Measurements from ENCODE around the gene GJD4. TPM values are rescaled to one million over a fixed set of nuclear protein-coding genes. Genes with fewer than 3 reads are reported as not detected.

Gene GJD4
- total RNA-seq, 1 donor from 2014 or later, result not detected

- DNase-seq (ENCODE audit: low spot score), result no peak
- Mint-ChIP-seq H3K4me3 (no peak overlapping the region), H3K36me3 (ENCODE audit: low read depth) (peaks cover 15% of the 10 kb centered on the region), H3K9me3 (no peaks in the 10 kb centered on the region), H3K27ac (no peak overlapping the region), H3K4me1 (ENCODE audit: low read depth) (no peaks in the 10 kb centered on the region), H3K27me3 (ENCODE audit: insufficient read depth) (no peaks in the 10 kb centered on the region)
- intact Hi-C loops (cut with micrococcal nuclease), result loop anchor here (10.0 kb wide), 1 partner anchor 575 kb away; no protein-coding TSS in a partner anchor
Observed at GRCh38 chr10:35569836-35570235, 35.3 kb upstream of the GJD4 start.

DNA sequence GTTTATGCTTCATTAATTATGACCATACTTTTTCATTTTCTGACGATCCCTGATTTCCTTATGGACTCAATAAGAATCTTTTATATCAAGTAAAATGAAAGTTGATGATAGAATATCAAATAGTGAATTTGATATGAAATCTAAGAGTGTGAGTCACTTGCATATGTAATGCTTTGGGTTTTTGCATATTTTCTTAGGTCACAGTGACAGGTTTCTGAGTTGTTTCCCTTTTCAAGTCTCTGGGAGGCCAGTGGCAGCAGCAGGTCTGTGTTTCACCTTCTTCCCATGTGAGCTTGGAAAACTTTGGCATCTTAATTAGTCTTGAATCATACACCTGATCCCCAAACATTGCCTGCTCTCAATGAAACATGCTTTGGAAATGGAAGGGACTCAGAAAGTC lies 34.7 kb upstream of the GJD4 start:
- Mint-ChIP-seq H3K27ac (no peak overlapping the region), H3K27me3 (ENCODE audit: insufficient read depth) (no peaks in the 10 kb centered on the region), H3K4me1 (ENCODE audit: low read depth) (no peaks in the 10 kb centered on the region), H3K9me3 (no peaks in the 10 kb centered on the region), H3K4me3 (no peak overlapping the region), H3K36me3 (ENCODE audit: low read depth) (peaks cover 16% of the 10 kb centered on the region)
- DNase-seq (ENCODE audit: low spot score), result no peak
- intact Hi-C loops (cut with micrococcal nuclease), result no loop called here

DNA sequence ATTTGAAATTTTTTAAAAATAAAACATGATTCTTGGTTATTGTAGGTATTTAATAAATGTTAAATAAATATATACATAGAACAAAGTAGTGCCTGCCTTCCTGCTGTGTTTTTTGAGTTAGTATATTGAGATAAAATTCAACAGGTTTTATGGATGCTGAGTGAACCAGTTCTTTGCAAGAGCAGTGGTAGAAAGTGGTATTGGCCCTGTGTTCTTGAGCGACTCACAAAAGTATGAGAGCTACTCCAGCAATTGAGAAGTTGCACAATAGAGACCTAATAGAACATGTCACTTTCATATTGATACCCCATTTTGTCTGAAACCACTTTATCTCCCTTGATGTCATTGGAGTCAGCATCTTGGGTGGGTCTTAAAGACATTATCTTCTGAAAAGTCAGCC lies 32.6 kb upstream of the GJD4 start:
- no peaks in the 10 kb centered on the region for H3K9me3 Mint-ChIP-seq
- H3K27me3 Mint-ChIP-seq (ENCODE audit: insufficient read depth), result no peaks in the 10 kb centered on the region
- H3K27ac Mint-ChIP-seq, result no peak overlapping the region
- intact Hi-C loops (cut with micrococcal nuclease), result no loop called here
- H3K4me3 Mint-ChIP-seq, result no peak overlapping the region
- DNase-seq (ENCODE audit: low spot score), result no peak
- H3K36me3 Mint-ChIP-seq (ENCODE audit: low read depth), result peaks cover 13% of the 10 kb centered on the region
- H3K4me1 Mint-ChIP-seq (ENCODE audit: low read depth), result no peaks in the 10 kb centered on the region

GRCh38 chr10:35573796-35574195 lies 31.3 kb upstream of the GJD4 start:
- intact Hi-C loops (cut with micrococcal nuclease), result no loop called here
- no peaks in the 10 kb centered on the region for H3K9me3 Mint-ChIP-seq
- no peaks in the 10 kb centered on the region for H3K27me3 Mint-ChIP-seq (ENCODE audit: insufficient read depth)
- H3K36me3 Mint-ChIP-seq (ENCODE audit: low read depth), result peaks cover 15% of the 10 kb centered on the region
- no peak overlapping the region for H3K4me3 Mint-ChIP-seq
- H3K4me1 Mint-ChIP-seq (ENCODE audit: low read depth), result no peaks in the 10 kb centered on the region
- no peak for DNase-seq (ENCODE audit: low spot score)
- H3K27ac Mint-ChIP-seq, result no peak overlapping the region

- DNase-seq (ENCODE audit: low spot score), result no peak
- H3K4me1 Mint-ChIP-seq (ENCODE audit: low read depth), result no peaks in the 10 kb centered on the region
- intact Hi-C loops (cut with micrococcal nuclease), result no loop called here
- no peak overlapping the region for H3K4me3 Mint-ChIP-seq
- no peaks in the 10 kb centered on the region for H3K9me3 Mint-ChIP-seq
- H3K27ac Mint-ChIP-seq, result no peak overlapping the region
- no peaks in the 10 kb centered on the region for H3K27me3 Mint-ChIP-seq (ENCODE audit: insufficient read depth)
- H3K36me3 Mint-ChIP-seq (ENCODE audit: low read depth), result peaks cover 10% of the 10 kb centered on the region
Observed at GRCh38 chr10:35574924-35575352, 30.2 kb upstream of the GJD4 start.

DNA sequence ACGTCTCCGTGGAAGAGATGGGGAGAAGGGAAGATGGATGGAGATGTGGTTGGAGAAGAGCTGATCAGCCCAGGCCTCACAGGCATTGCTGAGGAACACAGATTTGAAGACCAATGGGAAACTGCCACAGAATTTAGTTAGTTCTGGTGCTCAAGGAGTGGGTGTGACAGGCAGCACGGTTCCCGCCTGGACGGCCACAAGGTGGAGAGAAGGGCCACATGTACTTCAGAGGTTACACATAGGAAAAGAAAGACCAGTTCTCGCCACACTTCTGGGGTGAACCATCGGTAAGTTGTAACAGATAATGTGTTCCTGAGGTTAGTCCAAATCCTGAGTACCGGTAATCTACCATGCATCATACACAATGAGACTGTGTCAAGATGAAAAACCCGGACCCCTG lies 29.5 kb upstream of the GJD4 start:
- Mint-ChIP-seq H3K4me1 (ENCODE audit: low read depth) (no peaks in the 10 kb centered on the region), H3K9me3 (no peaks in the 10 kb centered on the region), H3K36me3 (ENCODE audit: low read depth) (peaks cover 10% of the 10 kb centered on the region), H3K27me3 (ENCODE audit: insufficient read depth) (no peaks in the 10 kb centered on the region), H3K4me3 (no peak overlapping the region), H3K27ac (no peak overlapping the region)
- no peak for DNase-seq (ENCODE audit: low spot score)
- intact Hi-C loops (cut with micrococcal nuclease), result no loop called here

- Mint-ChIP-seq H3K4me3 (no peak overlapping the region), H3K27me3 (ENCODE audit: insufficient read depth) (no peaks in the 10 kb centered on the region), H3K27ac (no peak overlapping the region), H3K36me3 (ENCODE audit: low read depth) (peaks cover 8% of the 10 kb centered on the region), H3K4me1 (ENCODE audit: low read depth) (no peaks in the 10 kb centered on the region), H3K9me3 (no peaks in the 10 kb centered on the region)
- no peak for DNase-seq (ENCODE audit: low spot score)
- intact Hi-C loops (cut with micrococcal nuclease), result no loop called here
Observed at GRCh38 chr10:35576730-35577129, 28.4 kb upstream of the GJD4 start.

DNA sequence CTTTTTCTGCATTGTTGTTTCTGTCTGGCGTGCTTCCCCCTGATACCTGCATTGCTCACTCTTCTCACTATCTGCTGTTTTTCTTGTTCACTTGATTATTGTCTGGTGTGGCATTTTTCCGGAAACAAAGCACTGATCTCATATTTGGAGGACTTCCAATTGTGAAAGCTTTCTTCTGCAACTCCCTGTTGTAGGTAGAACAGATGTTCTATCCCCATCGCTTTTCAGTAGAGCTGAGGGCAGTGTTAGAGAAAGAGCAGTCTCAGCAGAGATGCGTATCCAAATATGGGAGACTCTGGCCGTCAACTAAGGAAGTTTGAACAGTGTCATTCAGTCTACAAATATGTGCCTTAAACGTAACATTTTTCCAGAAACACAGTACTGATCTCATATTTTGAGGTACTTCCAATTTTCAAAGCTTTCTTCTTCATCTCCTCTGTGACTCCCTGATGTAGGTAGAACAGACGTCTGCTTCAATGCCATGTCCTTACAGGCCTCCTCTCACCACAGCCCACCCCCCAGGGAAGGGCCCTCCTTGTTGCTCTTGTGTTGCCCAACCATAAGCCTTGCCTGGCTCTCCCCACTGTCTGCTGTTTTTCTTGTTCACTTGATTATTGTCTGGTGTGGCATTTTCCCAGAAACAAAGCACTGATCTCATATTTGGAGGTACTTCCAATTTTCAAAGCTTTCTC lies 27.1 kb upstream of the GJD4 start:
- H3K27me3 Mint-ChIP-seq (ENCODE audit: insufficient read depth), result no peaks in the 10 kb centered on the region
- H3K4me1 Mint-ChIP-seq (ENCODE audit: low read depth), result no peaks in the 10 kb centered on the region
- no peak for DNase-seq (ENCODE audit: low spot score)
- peaks cover 4% of the 10 kb centered on the region for H3K36me3 Mint-ChIP-seq (ENCODE audit: low read depth)
- H3K9me3 Mint-ChIP-seq, result no peaks in the 10 kb centered on the region
- H3K27ac Mint-ChIP-seq, result no peak overlapping the region
- no peak overlapping the region for H3K4me3 Mint-ChIP-seq
- intact Hi-C loops (cut with micrococcal nuclease), result no loop called here

GRCh38 chr10:35578618-35578956 lies 26.6 kb upstream of the GJD4 start:
- Mint-ChIP-seq H3K27me3 (ENCODE audit: insufficient read depth) (no peaks in the 10 kb centered on the region), H3K4me1 (ENCODE audit: low read depth) (no peaks in the 10 kb centered on the region), H3K4me3 (no peak overlapping the region), H3K9me3 (no peaks in the 10 kb centered on the region), H3K36me3 (ENCODE audit: low read depth) (peaks cover 4% of the 10 kb centered on the region), H3K27ac (no peak overlapping the region)
- intact Hi-C loops (cut with micrococcal nuclease), result no loop called here
- DNase-seq (ENCODE audit: low spot score), result no peak

DNA sequence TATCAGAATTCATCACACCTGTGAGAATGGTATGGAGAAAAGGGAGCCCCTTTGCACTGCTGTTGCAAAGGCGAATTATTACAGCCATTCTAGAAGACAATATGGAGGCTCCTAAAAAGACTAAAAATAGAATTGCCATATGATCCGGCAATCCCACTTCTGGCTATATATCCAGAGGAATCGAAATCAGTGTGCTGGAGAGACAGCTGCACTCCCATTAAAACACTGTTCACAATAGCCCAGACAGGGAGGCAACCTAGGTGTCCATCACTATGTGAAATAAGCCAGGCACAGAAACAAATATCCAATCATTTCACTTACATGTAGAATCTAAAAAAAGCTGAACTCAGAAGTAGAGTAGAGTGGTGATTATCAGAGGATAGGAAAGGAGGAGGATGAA lies 26.0 kb upstream of the GJD4 start:
- intact Hi-C loops (cut with micrococcal nuclease), result no loop called here
- no peak overlapping the region for H3K4me3 Mint-ChIP-seq
- H3K36me3 Mint-ChIP-seq (ENCODE audit: low read depth), result peaks cover 4% of the 10 kb centered on the region
- H3K27me3 Mint-ChIP-seq (ENCODE audit: insufficient read depth), result no peaks in the 10 kb centered on the region
- no peak for DNase-seq (ENCODE audit: low spot score)
- H3K4me1 Mint-ChIP-seq (ENCODE audit: low read depth), result no peaks in the 10 kb centered on the region
- no peaks in the 10 kb centered on the region for H3K9me3 Mint-ChIP-seq
- H3K27ac Mint-ChIP-seq, result no peak overlapping the region

DNA sequence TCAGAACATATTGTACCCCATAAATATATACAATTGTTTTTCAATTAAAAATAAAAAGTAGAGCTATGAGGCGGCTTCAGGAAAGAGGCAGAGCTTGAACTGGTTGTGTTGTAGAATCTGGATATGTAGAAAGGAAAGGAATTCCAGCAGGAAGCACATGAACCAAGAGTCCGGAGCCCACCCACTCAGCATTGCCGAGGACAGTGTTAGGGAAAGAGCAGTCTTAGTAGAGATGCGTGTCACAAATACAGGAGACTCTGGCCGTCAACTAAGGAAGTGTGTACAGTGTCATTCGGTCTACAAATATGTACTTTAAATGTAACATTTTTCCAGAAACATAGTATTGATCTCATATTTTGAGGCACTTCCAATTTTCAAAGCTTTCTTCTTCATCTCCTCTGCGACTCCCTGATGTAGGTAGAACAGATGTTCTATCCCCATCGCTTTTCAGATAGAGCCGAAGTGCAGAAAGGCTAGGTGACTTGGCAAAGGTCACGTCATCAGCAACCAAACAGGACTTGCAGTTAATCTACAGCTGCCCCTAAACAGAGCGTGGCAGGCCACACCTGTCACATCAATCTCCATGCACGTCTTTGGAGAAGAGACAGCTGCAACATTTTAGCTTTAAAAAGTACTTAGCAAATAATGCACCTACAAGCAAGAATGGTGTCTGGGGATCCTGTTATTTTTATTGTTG lies 25.3 kb upstream of the GJD4 start:
- intact Hi-C loops (cut with micrococcal nuclease), result no loop called here
- Mint-ChIP-seq H3K9me3 (no peaks in the 10 kb centered on the region), H3K27ac (no peak overlapping the region), H3K36me3 (ENCODE audit: low read depth) (peaks cover 4% of the 10 kb centered on the region), H3K4me3 (no peak overlapping the region), H3K4me1 (ENCODE audit: low read depth) (no peaks in the 10 kb centered on the region), H3K27me3 (ENCODE audit: insufficient read depth) (no peaks in the 10 kb centered on the region)
- no peak for DNase-seq (ENCODE audit: low spot score)

- no peaks in the 10 kb centered on the region for H3K9me3 Mint-ChIP-seq
- intact Hi-C loops (cut with micrococcal nuclease), result no loop called here
- DNase-seq (ENCODE audit: low spot score), result no peak
- no peaks in the 10 kb centered on the region for H3K27me3 Mint-ChIP-seq (ENCODE audit: insufficient read depth)
- H3K36me3 Mint-ChIP-seq (ENCODE audit: low read depth), result peaks cover 3% of the 10 kb centered on the region
- no peaks in the 10 kb centered on the region for H3K4me1 Mint-ChIP-seq (ENCODE audit: low read depth)
- no peak overlapping the region for H3K27ac Mint-ChIP-seq
- H3K4me3 Mint-ChIP-seq, result no peak overlapping the region
Observed at GRCh38 chr10:35580423-35580770, 24.7 kb upstream of the GJD4 start.

DNA sequence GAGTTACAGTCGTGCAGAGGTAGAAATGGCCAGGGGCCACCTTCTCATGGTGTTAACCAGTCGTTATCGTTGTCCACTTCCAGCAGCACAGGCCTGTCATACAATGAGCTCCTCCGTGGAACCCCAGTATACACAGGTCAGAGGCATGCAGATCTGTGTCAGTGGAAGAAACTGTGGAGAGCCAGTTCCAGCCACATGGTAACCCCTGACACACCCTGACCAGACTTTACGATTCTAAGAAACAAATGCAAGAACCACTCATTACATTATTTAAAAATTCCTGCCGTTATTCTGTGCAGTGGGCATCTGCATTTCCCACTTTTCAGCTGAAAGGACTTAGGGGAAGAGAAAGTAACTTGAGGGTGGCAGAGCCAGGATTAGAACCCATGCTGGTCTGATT lies 23.5 kb upstream of the GJD4 start:
- intact Hi-C loops (cut with micrococcal nuclease), result no loop called here
- H3K27ac Mint-ChIP-seq, result no peak overlapping the region
- H3K4me1 Mint-ChIP-seq (ENCODE audit: low read depth), result no peaks in the 10 kb centered on the region
- peaks cover 4% of the 10 kb centered on the region for H3K27me3 Mint-ChIP-seq (ENCODE audit: insufficient read depth)
- H3K36me3 Mint-ChIP-seq (ENCODE audit: low read depth), result peaks cover 2% of the 10 kb centered on the region
- H3K4me3 Mint-ChIP-seq, result no peak overlapping the region
- H3K9me3 Mint-ChIP-seq, result no peaks in the 10 kb centered on the region
- DNase-seq (ENCODE audit: low spot score), result no peak

GRCh38 chr10:35584946-35585345 lies 20.2 kb upstream of the GJD4 start:
- Mint-ChIP-seq H3K9me3 (no peaks in the 10 kb centered on the region), H3K4me3 (no peak overlapping the region), H3K27ac (no peak overlapping the region), H3K27me3 (ENCODE audit: insufficient read depth) (peaks cover 4% of the 10 kb centered on the region), H3K4me1 (ENCODE audit: low read depth) (no peaks in the 10 kb centered on the region), H3K36me3 (ENCODE audit: low read depth) (no peaks in the 10 kb centered on the region)
- intact Hi-C loops (cut with micrococcal nuclease), result no loop called here
- no peak for DNase-seq (ENCODE audit: low spot score)
